Suprapubic skin (tissue), 3 donors: ENCODE measurements around the gene CLEC16A.

Source experiments
- CTCF ChIP-seq, 2 donors: fragments of 200-600 bp in 1 of 2; fragments of 450-650 bp in 1 of 2; sonication (generic) in 1 of 2; IDR thresholded peaks; one replicate each; pipeline ENCODE4 v1.5.1; 2016 to 2019; ENCODE audit warnings: antibody characterized with exemption in 2 of 2, mild to moderate bottlenecking in 1 of 2, moderate library complexity in 1 of 2
- EP300 ChIP-seq: sonication (generic); formaldehyde crosslinking; IDR thresholded peaks from one replicate; pipeline ENCODE4 v1.6.1; 2017; ENCODE audit warnings: antibody characterized with exemption
- POLR2A ChIP-seq, 2 donors: fragments of 450-650 bp; IDR thresholded peaks; one replicate each; pipeline ENCODE4 v1.6.1; 2017; ENCODE audit warnings: antibody characterized with exemption in 2 of 2, mild to moderate bottlenecking in 2 of 2, moderate library complexity in 2 of 2

GRCh38 chr16:10897134-10897533 lies 47.2 kb upstream of the CLEC16A start:
- no peak for TF ChIP-seq CTCF (IDR thresholded peaks at IDR 0.05)
- no peak for TF ChIP-seq POLR2A (IDR thresholded peaks at IDR 0.05)
- TF ChIP-seq EP300 = no peak
